PFSK-1 (cell line): ENCODE measurements around the gene ACAP3.
A peak's percentile ranks its signal among the peaks of the same experiment; 100 is the strongest.

ENCODE experiments used
- FOXP2 ChIP-seq: optimal IDR thresholded peaks from 2 replicates; pipeline ENCODE3; 2011; ENCODE audit warnings: borderline replicate concordance, control low read depth, inconsistent platforms; ENCODE audit not compliant: insufficient read depth; ENCODE audit errors: extremely low read length, extremely low read depth
- POLR2AphosphoS5 ChIP-seq: IDR thresholded peaks from 2 replicates; pipeline ENCODE4 v1.6.1; 2012; ENCODE audit warnings: low read depth, mild to moderate bottlenecking, control low read depth, low read length, moderate library complexity
- REST ChIP-seq, 2 experiments: IDR thresholded peaks; 2 replicates each; pipeline versions ENCODE4 v1.6.1 to v1.8.0; 2011 to 2012; ENCODE audit warnings: low read depth in 2 of 2, low read length in 2 of 2, control low read depth in 1 of 2, inconsistent platforms in 1 of 2, mild to moderate bottlenecking in 1 of 2, moderate library complexity in 1 of 2; ENCODE audit not compliant: insufficient read depth in 1 of 2
- SIN3A ChIP-seq: IDR thresholded peaks from 2 replicates; pipeline ENCODE4 v1.6.1; 2012; ENCODE audit warnings: mild to moderate bottlenecking, low read length, moderate library complexity, borderline replicate concordance; ENCODE audit not compliant: insufficient read depth
- TAF1 ChIP-seq: IDR thresholded peaks from 2 replicates; pipeline ENCODE4 v1.6.1; 2012; ENCODE audit warnings: low read length, control low read depth, borderline replicate concordance; ENCODE audit not compliant: insufficient read depth

The ACAP3 gene

GRCh38 chr1:1333551-1334241 lies 26.0 kb upstream of the ACAP3 start:
- no peak for TF ChIP-seq TAF1
- TF ChIP-seq SIN3A: no peak
- no peak for TF ChIP-seq FOXP2
- no peak for TF ChIP-seq REST (IDR thresholded peaks at IDR 0.05; ENCODE audit: insufficient read depth in 1 of 2, low read depth in 2 of 2, low read length in 2 of 2)
- TF ChIP-seq POLR2AphosphoS5: no peak

GRCh38 chr1:1332774-1333480 lies 25.2 kb upstream of the ACAP3 start:
- TF ChIP-seq SIN3A (no peak), FOXP2 (no peak), POLR2AphosphoS5 (0 out of 2 replicates have a peak, but pooled peaks have one; percentile 2)

GRCh38 chr1:1332031-1332755 lies 24.5 kb upstream of the ACAP3 start:
- no peak for TF ChIP-seq SIN3A
- no peak for TF ChIP-seq FOXP2
- TF ChIP-seq TAF1: no peak
- no peak for TF ChIP-seq REST (IDR thresholded peaks at IDR 0.05; ENCODE audit: insufficient read depth in 1 of 2, low read depth in 2 of 2, low read length in 2 of 2)
- no peak for TF ChIP-seq POLR2AphosphoS5

- TF ChIP-seq SIN3A: no peak
- no peak for TF ChIP-seq REST (IDR thresholded peaks at IDR 0.05; ENCODE audit: insufficient read depth in 1 of 2, low read depth in 2 of 2, low read length in 2 of 2)
- no peak for TF ChIP-seq POLR2AphosphoS5
- TF ChIP-seq TAF1: no peak
- no peak for TF ChIP-seq FOXP2
These were observed 23.6 kb upstream of the ACAP3 start, which contains the start of gene TAS1R3 for GRCh38 chr1:1331068-1331965. TSS of gene TAS1R3 (plus strand) at chr1:1331280. CDS start at chr1:1331346, 66 bp downstream.
